ENCODE results near the gene FUS.

Gene FUS

DNA sequence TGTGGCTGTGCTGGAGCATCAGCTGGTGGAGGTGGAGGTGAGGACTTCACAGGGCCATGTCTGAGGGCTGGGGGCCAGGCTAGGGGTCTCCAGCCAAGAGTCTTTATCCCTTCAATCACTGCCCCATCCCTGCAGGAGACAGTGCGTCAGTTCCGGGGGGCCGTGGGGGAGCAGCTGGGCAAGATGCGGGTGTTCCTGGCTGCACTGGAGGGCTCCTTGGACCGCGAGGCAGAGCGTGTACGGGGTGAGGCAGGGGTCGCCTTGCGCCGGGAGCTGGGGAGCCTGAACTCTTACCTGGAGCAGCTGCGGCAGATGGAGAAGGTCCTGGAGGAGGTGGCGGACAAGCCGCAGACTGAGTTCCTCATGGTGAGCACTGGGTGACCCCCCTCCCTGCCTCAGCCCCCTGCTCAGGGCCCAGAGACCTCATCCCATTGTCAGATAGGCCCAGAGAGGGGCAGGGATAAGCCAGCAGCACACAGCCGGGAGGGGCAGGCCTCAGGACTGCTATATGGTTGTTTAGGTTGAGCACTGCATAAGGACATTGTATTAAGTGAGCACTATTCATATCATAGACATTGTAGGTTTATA, 39.3 kb downstream of the FUS start:
- H3K4me3 ChIP-seq (ENCODE audit: low read length): no peak overlapping the region
- DNase-seq (ENCODE audit: low read depth): no peak
- TF ChIP-seq, protein P1, sequence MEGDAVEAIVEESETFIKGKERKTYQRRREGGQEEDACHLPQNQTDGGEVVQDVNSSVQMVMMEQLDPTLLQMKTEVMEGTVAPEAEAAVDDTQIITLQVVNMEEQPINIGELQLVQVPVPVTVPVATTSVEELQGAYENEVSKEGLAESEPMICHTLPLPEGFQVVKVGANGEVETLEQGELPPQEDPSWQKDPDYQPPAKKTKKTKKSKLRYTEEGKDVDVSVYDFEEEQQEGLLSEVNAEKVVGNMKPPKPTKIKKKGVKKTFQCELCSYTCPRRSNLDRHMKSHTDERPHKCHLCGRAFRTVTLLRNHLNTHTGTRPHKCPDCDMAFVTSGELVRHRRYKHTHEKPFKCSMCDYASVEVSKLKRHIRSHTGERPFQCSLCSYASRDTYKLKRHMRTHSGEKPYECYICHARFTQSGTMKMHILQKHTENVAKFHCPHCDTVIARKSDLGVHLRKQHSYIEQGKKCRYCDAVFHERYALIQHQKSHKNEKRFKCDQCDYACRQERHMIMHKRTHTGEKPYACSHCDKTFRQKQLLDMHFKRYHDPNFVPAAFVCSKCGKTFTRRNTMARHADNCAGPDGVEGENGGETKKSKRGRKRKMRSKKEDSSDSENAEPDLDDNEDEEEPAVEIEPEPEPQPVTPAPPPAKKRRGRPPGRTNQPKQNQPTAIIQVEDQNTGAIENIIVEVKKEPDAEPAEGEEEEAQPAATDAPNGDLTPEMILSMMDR (conservative IDR thresholded peaks at IDR 0.05; ENCODE audit: low read depth, low read length): no peak

DNA sequence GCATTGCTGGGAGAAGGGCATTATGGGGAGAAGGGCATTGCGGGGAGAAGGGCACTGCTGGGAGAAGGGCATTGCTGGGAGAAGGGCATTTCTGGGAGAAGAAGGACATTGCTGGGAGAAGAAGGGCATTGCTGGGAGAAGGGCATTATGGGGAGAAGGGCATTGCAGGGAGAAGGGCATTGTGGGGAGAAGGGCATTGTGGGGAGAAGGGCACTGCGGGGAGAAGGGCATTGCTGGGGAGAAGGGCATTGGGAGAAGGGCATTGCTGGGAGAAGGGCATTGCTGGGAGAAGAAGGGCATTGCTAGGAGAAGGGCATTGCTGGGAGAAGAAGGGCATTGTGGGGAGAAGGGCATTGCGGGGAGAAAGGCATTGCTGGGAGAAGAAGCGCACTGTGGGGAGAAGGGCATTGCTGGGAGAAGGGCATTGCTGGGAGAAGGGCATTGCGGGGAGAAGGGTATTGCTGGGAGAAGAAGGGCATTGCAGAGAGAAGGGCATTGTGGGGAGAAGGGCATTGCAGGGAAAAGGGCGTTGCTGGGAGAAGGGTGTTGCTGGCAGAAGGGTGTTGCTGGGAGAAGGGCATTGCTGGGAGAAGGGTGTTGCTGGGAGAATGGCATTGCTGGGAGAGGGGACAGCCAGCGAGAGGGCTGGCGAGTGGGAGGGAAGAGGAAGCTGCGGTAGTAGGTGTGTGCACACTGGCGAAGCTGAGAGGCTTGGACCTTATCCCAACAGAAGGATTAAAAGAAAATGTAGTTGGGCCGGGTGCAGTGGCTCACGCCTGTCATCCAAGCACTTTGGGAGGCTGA, 41.6 kb downstream of the FUS start:
- DNase-seq (ENCODE audit: low read depth): no peak
- TF ChIP-seq, protein P1 (conservative IDR thresholded peaks at IDR 0.05; ENCODE audit: low read depth, low read length): no peak
- no peak overlapping the region for H3K4me3 ChIP-seq (ENCODE audit: low read length)

DNA sequence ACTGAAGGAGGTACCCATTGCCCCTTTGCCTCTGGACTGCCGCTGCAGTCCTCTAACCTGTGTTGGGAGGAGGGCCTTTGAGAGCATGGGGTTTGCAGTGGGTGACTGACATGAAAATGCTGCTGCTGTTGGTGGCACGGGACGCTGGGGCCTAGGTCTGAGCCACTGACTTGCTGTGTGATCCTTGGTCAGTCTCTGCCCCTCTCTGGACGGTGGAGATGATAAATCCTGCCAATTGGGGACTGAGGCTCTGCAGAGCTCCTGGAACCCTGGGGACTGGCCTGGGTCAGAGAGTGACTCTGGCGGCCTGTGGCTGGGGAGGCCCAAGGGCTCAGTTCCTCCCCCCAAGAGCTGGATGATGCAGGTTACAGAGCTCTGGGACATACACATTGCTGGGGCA, 43.1 kb downstream of the FUS start:
- no peak for DNase-seq (ENCODE audit: low read depth)
- TF ChIP-seq, protein P1 (conservative IDR thresholded peaks at IDR 0.05; ENCODE audit: low read depth, low read length): no peak
- no peak overlapping the region for H3K4me3 ChIP-seq (ENCODE audit: low read length)

DNA sequence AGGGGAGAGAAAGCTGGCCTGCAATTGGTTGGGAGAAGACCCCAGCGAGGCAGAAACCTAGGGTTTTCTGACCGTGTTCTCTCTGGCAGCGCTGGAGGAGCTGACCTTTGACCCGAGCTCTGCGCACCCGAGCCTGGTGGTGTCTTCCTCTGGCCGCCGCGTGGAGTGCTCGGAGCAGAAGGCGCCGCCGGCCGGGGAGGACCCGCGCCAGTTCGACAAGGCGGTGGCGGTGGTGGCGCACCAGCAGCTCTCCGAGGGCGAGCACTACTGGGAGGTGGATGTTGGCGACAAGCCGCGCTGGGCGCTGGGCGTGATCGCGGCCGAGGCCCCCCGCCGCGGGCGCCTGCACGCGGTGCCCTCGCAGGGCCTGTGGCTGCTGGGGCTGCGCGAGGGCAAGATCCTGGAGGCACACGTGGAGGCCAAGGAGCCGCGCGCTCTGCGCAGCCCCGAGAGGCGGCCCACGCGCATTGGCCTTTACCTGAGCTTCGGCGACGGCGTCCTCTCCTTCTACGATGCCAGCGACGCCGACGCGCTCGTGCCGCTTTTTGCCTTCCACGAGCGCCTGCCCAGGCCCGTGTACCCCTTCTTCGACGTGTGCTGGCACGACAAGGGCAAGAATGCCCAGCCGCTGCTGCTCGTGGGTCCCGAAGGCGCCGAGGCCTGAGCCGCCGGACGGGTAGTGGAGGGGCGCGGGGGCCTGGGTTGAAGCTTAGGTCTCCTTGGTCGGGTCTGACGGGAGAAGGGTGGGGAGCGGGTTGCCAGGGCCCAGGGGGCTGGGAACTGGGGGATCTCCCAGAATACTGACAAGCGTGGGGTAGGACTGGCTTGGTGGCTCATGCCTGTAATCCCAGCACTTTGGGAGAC, 44.4 kb downstream of the FUS start:
- TF ChIP-seq, protein P1 (conservative IDR thresholded peaks at IDR 0.05; ENCODE audit: low read depth, low read length): no peak
- no peak for DNase-seq (ENCODE audit: low read depth)
- H3K4me3 ChIP-seq (ENCODE audit: low read length): no peak overlapping the region

DNA sequence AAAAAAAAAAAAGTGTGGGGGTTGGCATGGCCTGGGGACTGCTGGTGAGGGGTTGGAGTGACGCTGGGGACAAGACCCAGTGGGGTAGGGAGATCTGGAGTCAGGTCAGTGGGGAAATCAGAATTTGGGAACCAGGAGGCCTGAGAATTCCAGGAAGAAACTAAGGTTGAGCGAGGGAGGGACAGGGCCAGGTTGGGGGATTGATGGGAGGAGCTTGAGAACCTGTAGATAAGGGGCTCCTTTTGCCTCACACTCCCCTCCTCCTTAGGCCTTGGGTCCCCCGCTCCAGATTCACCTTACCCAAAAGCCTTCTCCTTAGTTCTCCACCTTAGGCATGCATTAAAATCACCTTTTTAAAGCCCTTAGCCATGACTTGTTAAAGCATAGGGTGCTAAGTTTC, 45.3 kb downstream of the FUS start:
- no peak overlapping the region for H3K4me3 ChIP-seq (ENCODE audit: low read length)
- TF ChIP-seq, protein P1 (conservative IDR thresholded peaks at IDR 0.05; ENCODE audit: low read depth, low read length): no peak
- no peak for DNase-seq (ENCODE audit: low read depth)

DNA sequence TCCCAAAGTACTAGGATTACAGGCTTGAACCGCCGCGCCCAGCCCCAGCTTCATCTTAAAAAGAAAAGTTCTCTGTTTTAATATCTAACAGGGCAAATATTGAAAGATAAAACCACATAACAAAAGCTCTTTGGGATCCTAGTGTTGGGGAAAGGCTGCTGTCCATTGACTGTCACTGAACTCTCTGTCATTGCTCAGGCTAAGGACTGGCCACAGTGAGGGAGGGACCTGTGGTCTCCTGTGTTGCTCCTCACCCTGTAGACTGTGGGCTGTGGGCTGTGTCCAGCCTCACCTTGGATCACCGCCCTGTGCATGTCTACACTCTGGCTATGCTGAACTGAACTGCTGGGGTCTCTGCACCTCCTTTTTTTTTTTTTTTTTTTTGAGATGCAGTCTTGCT, 48.3 kb downstream of the FUS start:
- TF ChIP-seq, protein P1 (conservative IDR thresholded peaks at IDR 0.05; ENCODE audit: low read depth, low read length): no peak
- no peak overlapping the region for H3K4me3 ChIP-seq (ENCODE audit: low read length)
- DNase-seq (ENCODE audit: low read depth): no peak

Measured in retinal pigment epithelial cell (primary cell).